GM18498 (cell line): Measurements from ENCODE around the gene TRAF2.
A peak's percentile ranks its signal among the peaks of the same experiment; 100 is the strongest.
"Not testable (repeated sequence)": the region's sequence is repeated elsewhere in the genome, so short reads cannot be mapped to it uniquely, and the experiment has no call there.

Experiments used
- ATAC-seq: cut with Tn5 transposase; IDR thresholded peaks from one replicate; pipeline ENCODE4 v1.9.1; 2021; ENCODE audit warnings: mild to moderate bottlenecking, moderate library complexity; ENCODE audit not compliant: unreplicated experiment

TRAF2 gene

GRCh38 chr9:136876476-136876875 is 9.8 kb upstream of the TRAF2 start:
- ATAC-seq = no peak

- no peak for ATAC-seq
Measured at GRCh38 chr9:136880651-136881050, 5.7 kb upstream of the TRAF2 start.

- no peak for ATAC-seq
Measured at GRCh38 chr9:136881691-136882108, 4.6 kb upstream of the TRAF2 start.

- no peak for ATAC-seq
Measured at GRCh38 chr9:136882109-136882946, 4.0 kb upstream of the TRAF2 start.

- not testable (repeated sequence) for ATAC-seq
Measured at GRCh38 chr9:136882947-136883283, 3.4 kb upstream of the TRAF2 start.

- ATAC-seq = not testable (repeated sequence)
Measured at GRCh38 chr9:136883670-136884069, 2.6 kb upstream of the TRAF2 start.

- ATAC-seq = peak; percentile 17
Measured at GRCh38 chr9:136886610-136887597, 588 bp downstream of the TRAF2 start.

GRCh38 chr9:136888454-136888853 is 2.1 kb downstream of the TRAF2 start:
- ATAC-seq = no peak

- ATAC-seq = no peak
Measured at GRCh38 chr9:136889858-136890257, 3.5 kb downstream of the TRAF2 start.

GRCh38 chr9:136890661-136891060 is 4.3 kb downstream of the TRAF2 start:
- ATAC-seq = no peak

GRCh38 chr9:136896027-136896426 is 9.7 kb downstream of the TRAF2 start:
- no peak for ATAC-seq

GRCh38 chr9:136898483-136899100 is 12.3 kb downstream of the TRAF2 start:
- ATAC-seq = no peak

GRCh38 chr9:136899196-136899595 is 12.9 kb downstream of the TRAF2 start:
- no peak for ATAC-seq

- no peak for ATAC-seq
Measured at GRCh38 chr9:136900556-136900955, 14.2 kb downstream of the TRAF2 start.

- ATAC-seq = no peak
Measured at GRCh38 chr9:136900988-136901515, 14.7 kb downstream of the TRAF2 start.

GRCh38 chr9:136901516-136902258 is 15.4 kb downstream of the TRAF2 start:
- peak; percentile 47 for ATAC-seq

GRCh38 chr9:136902259-136902821 is 16.0 kb downstream of the TRAF2 start:
- ATAC-seq = peak; percentile 63

- no peak for ATAC-seq
Measured at GRCh38 chr9:136903041-136903554, 16.8 kb downstream of the TRAF2 start.

GRCh38 chr9:136906266-136906665 is 19.9 kb downstream of the TRAF2 start:
- no peak for ATAC-seq
